HG03159 (cell line): ENCODE data around the gene CCDC124.
"Not testable (repeated sequence)": the region's sequence is repeated elsewhere in the genome, so short reads cannot be mapped to it uniquely, and the experiment has no call there.

Source experiments
- ATAC-seq: cut with Tn5 transposase; IDR thresholded peaks from one replicate; pipeline ENCODE4 v1.9.1; 2021; ENCODE audit warnings: mild to moderate bottlenecking, moderate library complexity; ENCODE audit not compliant: unreplicated experiment

Gene CCDC124

DNA sequence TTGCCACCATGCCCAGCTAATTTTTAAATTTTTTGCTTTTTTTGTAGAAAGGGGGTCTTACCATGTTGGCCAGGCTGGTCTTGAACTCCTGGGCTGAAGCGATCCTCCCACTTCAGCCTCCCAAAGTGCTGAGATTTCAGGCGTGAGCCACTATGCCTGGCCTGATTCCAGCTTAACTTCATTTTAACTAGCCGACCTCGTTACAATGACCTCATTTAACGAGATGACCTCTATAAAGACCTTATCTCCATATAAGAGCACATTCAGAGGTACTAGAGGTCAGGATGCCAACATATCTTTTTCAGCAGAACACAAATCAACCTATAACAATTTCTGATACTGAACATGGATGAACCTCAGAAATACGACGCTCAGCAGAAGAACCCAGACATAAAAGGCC lies 44.7 kb downstream of the CCDC124 start:
- no peak for ATAC-seq

DNA sequence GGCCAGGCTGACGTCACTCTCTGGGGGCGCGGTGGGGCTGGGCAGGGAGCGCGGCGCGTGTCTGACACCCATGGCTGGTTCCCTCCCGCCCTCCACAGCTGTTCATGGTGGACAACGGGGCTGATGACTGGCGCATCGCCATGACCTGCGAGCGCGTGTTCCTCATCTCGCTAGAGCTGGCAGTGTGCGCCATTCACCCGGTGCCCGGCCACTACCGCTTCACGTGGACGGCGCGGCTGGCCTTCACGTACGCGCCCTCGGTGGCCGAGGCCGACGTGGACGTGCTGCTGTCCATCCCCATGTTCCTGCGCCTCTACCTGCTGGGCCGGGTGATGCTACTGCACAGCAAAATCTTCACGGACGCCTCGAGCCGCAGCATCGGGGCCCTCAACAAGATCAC lies 48.8 kb downstream of the CCDC124 start:
- no peak for ATAC-seq

DNA sequence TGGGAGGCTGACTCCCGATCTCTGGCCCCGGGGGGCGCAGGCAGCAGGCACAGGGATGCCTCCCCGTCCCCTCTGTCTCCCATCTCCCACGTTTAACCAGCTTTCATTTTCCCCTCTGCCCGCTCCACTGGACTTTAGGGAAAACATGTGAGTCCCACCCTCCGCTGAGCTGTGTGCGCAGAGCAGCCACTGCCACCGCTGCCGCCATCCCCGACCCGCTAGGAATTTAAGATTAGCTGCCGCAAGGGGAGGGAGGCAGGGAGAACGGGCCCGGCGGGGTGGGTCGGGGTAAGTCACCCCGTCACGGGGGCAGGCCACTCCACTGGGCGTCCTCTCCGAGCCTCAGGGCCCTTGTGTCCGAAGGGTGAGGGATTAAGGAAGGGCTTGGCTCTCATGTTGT lies 49.6 kb downstream of the CCDC124 start:
- no peak for ATAC-seq

DNA sequence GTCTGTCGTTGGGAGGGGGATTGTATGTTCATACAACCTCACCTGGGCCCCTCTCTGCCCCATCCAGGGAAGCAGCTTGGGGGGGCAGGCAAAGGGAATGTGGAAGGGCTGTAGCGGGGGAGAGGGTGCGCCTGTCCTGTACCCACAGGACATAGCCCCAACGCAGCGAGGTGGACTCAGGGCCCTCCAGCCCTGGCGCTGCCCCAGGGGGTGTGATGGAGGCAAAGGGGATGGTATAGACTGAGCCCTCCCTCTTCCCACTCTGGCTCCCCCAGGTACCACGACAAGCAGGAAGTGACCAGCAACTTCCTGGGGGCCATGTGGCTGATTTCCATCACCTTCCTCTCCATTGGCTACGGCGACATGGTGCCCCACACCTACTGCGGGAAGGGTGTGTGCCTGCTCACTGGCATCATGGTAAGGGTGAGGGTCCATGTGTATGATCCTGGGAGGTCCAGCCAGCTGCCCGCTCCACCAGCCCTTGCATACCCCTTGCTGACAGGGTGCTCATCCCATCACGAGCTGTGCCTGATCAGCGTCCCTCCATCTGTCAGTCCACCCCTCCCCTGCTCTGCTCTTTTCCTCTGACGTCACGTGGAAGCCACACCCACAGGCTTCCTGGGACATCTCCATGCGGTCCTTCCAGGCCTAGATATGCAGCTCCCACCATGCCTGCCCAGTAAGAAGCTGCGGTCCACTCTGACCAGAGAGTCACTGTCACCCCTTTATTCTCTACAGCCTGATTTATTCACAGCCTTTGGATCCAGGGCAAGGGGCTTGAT lies 52.4 kb downstream of the CCDC124 start:
- no peak for ATAC-seq

DNA sequence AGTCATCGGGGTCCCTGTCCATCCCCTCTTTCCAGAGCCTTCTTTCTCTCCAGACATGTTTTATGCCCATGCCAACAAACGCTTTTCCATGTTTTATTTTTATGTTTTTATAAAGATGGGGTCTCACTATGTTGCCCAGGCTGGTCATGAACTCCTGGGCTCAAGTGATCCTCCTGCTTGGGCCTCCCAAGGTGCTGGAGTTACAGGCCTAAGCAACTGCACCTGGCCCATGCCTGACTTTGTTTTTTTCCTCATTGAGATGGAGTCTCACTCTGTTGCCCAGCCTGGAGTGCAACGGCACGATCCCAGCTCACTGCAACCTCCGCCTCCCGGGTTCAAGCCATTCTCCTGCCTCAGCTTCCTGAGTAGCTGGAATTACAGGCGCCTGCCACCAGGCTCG lies 53.8 kb downstream of the CCDC124 start:
- not testable (repeated sequence) for ATAC-seq

DNA sequence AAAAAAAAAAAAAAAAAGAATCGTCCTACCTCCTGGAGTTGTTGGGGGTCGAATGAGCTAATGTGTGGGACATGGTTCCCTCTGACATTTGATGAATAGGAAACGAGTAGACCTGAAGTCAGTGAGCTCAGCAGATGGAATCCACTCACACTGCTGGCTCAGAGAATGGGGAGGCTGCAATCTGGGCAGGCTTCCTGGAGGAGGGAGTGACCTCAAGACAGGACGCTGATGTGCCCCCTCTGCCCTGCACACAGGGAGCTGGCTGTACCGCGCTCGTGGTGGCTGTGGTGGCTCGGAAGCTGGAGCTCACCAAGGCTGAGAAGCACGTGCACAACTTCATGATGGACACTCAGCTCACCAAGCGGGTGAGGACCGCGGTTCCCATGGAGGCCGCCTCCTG lies 55.3 kb downstream of the CCDC124 start:
- ATAC-seq: no peak

DNA sequence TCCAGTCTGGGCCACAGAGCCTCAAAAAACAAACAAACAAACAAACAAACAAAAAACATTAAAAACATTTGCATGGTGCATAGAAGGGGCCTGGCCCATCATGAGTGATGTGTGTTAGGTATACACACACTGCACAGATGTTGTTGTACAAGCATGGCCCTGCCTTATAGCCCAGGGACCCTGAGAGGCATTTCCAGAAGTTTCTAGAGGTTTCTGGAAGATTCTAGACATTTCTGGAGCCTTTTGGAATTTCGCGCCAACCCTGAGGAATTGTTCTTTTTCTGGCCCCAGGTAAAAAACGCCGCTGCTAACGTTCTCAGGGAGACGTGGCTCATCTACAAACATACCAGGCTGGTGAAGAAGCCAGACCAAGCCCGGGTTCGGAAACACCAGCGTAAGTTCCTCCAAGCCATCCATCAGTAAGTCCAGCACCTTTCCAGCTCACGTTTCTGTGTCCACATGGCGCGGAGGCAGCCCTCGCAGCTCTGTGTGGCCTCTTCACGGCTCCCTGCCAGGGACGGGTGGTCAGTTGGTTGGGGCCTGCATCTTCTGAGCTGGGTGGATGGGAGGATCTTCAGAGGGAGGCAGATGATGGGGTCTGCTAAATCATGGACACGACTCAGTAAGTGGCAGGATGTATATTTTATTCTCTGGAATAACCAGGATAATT lies 56.7 kb downstream of the CCDC124 start:
- ATAC-seq: no peak

DNA sequence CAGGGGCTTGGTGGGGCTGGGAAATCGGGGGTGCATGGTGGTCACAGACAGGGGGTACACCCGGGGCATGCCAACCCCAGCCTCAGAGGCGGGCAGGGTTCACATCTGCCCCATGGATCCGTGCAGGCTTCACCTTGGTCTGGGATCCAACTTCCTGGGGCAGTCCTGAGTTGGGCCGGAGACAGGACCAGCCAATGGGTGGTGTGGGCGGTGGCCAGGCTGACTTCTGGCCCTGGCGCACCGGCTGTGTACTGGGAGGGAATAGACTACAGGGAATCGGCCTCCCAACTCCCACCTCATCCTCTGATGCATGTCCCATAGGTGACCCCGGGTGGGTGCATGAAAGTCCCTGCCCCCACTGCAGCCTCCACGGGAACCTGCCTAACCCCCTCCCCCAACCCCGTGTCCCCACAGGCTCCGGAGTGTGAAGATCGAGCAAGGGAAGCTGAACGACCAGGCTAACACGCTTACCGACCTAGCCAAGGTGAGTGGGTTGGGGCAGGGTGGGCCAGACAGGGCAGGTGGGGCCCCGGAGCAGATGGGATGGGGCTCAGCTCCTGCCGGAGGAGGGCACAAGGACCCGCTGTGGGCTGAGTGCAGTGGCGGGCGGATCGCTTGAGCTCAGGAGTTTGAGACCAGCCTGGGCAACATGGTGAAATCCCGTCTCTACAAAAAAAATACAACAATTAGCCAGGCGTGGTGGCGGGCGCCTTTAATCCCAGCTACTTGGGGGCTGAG lies 60.4 kb downstream of the CCDC124 start:
- no peak for ATAC-seq
